ENCODE results near the gene DIS3L2.

- TF ChIP-seq, protein P1, sequence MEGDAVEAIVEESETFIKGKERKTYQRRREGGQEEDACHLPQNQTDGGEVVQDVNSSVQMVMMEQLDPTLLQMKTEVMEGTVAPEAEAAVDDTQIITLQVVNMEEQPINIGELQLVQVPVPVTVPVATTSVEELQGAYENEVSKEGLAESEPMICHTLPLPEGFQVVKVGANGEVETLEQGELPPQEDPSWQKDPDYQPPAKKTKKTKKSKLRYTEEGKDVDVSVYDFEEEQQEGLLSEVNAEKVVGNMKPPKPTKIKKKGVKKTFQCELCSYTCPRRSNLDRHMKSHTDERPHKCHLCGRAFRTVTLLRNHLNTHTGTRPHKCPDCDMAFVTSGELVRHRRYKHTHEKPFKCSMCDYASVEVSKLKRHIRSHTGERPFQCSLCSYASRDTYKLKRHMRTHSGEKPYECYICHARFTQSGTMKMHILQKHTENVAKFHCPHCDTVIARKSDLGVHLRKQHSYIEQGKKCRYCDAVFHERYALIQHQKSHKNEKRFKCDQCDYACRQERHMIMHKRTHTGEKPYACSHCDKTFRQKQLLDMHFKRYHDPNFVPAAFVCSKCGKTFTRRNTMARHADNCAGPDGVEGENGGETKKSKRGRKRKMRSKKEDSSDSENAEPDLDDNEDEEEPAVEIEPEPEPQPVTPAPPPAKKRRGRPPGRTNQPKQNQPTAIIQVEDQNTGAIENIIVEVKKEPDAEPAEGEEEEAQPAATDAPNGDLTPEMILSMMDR (IDR thresholded peaks at IDR 0.05): no peak
- no peak for TF ChIP-seq POLR2AphosphoS5 (IDR thresholded peaks at IDR 0.05; ENCODE audit: insufficient read depth in 1 of 2, low read depth in 1 of 2)
These were observed 99.8 kb downstream of the DIS3L2 start for GRCh38 chr2:232061265-232061664.
